ENCODE data around the gene LITAFD.

- TF ChIP-seq CTCF (IDR thresholded peaks at IDR 0.05) (no peak), POLR2A (IDR thresholded peaks at IDR 0.05) (no peak)
Observed at GRCh38 chr16:8882725-8883377, 700 bp downstream of the LITAFD start.

Measured in adrenal gland (tissue), 5 donors.